Measurements from ENCODE around the gene ZNF280D.
"Not testable (repeated sequence)": the region's sequence is repeated elsewhere in the genome, so short reads cannot be mapped to it uniquely, and the experiment has no call there.

ZNF280D gene

DNA sequence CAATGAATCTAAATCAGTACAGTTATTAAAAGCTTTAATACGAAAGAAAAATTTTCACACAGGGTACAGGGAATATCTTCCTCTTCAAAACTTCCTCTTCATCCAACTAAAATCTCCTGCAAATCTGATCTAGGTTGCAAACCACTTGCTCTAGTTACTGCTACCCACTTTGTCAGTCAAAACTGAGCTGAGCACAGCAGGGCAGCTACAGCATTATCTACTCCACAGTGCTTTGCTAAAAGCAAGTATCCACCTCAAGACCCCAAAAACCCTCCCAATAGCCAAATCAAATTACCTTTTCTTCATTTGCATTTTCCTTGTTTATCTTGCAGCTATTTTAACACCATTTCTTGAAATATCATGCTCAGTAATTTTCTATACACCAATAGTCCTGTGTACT lies 14.7 kb downstream of the ZNF280D start:
- Histone ChIP-seq H3K36me3 (ENCODE audit: control insufficient read depth, insufficient read depth, low read length) (no peaks in the 10 kb centered on the region), H3K27ac (ENCODE audit: insufficient read depth, low read depth, low read length, poor library complexity, severe bottlenecking) (no peak overlapping the region), H3K9me3 (ENCODE audit: control insufficient read depth, low read length) (no peaks in the 10 kb centered on the region), H3K4me3 (ENCODE audit: insufficient read depth, low read depth, low read length) (no peak overlapping the region), H3K27me3 (ENCODE audit: control insufficient read depth, insufficient read depth, low read length, poor library complexity, severe bottlenecking) (no peaks in the 10 kb centered on the region), H3K4me1 (ENCODE audit: control insufficient read depth, insufficient read depth, low read length) (no peaks in the 10 kb centered on the region)
- 91 to 92% methylated on average over 1 of the region's 1 CpG for WGBS, 2 experiments

DNA sequence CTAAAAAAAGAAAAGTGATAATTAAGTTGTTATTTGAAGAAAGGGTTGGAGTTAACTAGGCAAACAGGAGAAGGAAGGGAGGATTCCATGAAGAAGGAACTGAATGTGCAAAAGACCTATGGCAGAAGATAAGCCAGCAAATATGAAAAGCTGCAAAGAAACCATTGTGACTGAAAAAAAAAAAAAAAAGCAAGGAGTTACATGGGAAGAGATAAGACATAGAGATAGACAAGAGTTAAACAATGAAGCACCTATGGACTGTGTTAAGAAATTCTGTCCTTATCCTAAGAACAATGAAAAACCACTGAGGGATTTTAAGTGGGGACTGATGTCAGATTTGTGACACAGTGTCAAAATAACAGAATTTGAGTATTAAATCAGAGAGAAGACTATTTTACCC lies 17.0 kb downstream of the ZNF280D start:
- Histone ChIP-seq H3K9me3 (ENCODE audit: control insufficient read depth, low read length) (no peaks in the 10 kb centered on the region), H3K27ac (ENCODE audit: insufficient read depth, low read depth, low read length, poor library complexity, severe bottlenecking) (no peak overlapping the region), H3K4me1 (ENCODE audit: control insufficient read depth, insufficient read depth, low read length) (no peaks in the 10 kb centered on the region), H3K27me3 (ENCODE audit: control insufficient read depth, insufficient read depth, low read length, poor library complexity, severe bottlenecking) (no peaks in the 10 kb centered on the region), H3K4me3 (ENCODE audit: insufficient read depth, low read depth, low read length) (no peak overlapping the region), H3K36me3 (ENCODE audit: control insufficient read depth, insufficient read depth, low read length) (no peaks in the 10 kb centered on the region)

DNA sequence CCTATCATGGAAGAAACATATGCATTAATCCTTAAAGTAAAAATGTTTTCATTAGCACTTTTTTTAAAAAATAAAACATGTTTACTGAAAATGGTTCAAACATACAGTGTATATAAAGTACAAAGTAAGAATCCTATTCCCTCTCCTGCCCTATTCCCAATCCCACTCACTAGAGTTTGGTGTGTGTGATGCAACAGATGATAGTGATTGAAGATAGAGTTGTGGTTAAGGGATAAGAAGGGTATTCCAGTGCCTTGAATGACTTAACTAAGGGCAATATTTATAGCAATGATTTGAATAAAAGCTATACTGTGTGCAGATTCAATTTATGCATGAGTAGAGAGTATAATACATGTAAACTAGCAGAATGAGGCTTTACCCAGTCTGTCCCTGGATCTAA lies 18.1 kb downstream of the ZNF280D start:
- H3K27ac ChIP-seq (ENCODE audit: insufficient read depth, low read depth, low read length, poor library complexity, severe bottlenecking) = no peak overlapping the region
- no peaks in the 10 kb centered on the region for H3K27me3 ChIP-seq (ENCODE audit: control insufficient read depth, insufficient read depth, low read length, poor library complexity, severe bottlenecking)
- no peaks in the 10 kb centered on the region for H3K4me1 ChIP-seq (ENCODE audit: control insufficient read depth, insufficient read depth, low read length)
- H3K36me3 ChIP-seq (ENCODE audit: control insufficient read depth, insufficient read depth, low read length) = no peaks in the 10 kb centered on the region
- no peak overlapping the region for H3K4me3 ChIP-seq (ENCODE audit: insufficient read depth, low read depth, low read length)
- H3K9me3 ChIP-seq (ENCODE audit: control insufficient read depth, low read length) = no peaks in the 10 kb centered on the region

GRCh38 chr15:56709502-56709901 lies 23.8 kb downstream of the ZNF280D start:
- not testable (repeated sequence) for H3K9me3 ChIP-seq (ENCODE audit: control insufficient read depth, low read length)

DNA sequence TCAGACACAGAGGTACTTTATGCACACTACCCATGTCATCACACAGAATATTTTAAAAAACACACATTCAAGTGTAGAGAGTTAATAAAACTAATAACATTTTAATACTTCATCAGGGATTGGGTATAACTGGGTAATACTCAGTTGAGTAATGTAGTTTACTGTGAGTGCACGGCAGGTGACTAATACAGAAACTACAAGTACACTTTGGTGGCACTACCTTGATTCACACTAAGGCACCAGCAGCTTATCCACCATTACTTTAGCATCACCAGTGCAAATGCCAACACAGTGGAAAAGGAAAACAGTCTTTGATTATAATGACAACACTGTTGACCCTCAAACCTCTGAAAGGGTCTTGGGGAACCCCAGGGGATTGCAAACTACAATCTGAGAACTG lies 33.6 kb downstream of the ZNF280D start:
- Histone ChIP-seq H3K27ac (ENCODE audit: insufficient read depth, low read depth, low read length, poor library complexity, severe bottlenecking) (no peak overlapping the region), H3K9me3 (ENCODE audit: control insufficient read depth, low read length) (no peaks in the 10 kb centered on the region), H3K4me3 (ENCODE audit: insufficient read depth, low read depth, low read length) (no peak overlapping the region), H3K4me1 (ENCODE audit: control insufficient read depth, insufficient read depth, low read length) (no peaks in the 10 kb centered on the region), H3K27me3 (ENCODE audit: control insufficient read depth, insufficient read depth, low read length, poor library complexity, severe bottlenecking) (no peaks in the 10 kb centered on the region), H3K36me3 (ENCODE audit: control insufficient read depth, insufficient read depth, low read length) (no peaks in the 10 kb centered on the region)
- WGBS, 2 experiments = 83 to 100% methylated on average over 1 of the region's 1 CpG

More at GRCh38 chr15:56709502-56709901, 23.8 kb downstream of the ZNF280D start:
- H3K27ac ChIP-seq (ENCODE audit: insufficient read depth, low read depth, low read length, poor library complexity, severe bottlenecking); H3K4me1 ChIP-seq (ENCODE audit: control insufficient read depth, insufficient read depth, low read length); H3K4me3 ChIP-seq (ENCODE audit: insufficient read depth, low read depth, low read length); H3K27me3 ChIP-seq (ENCODE audit: control insufficient read depth, insufficient read depth, low read length, poor library complexity, severe bottlenecking); H3K36me3 ChIP-seq (ENCODE audit: control insufficient read depth, insufficient read depth, low read length): not testable (repeated sequence)
- WGBS, 2 experiments = 78% methylated on average over 5 of the region's 5 CpGs; no CpG with 5 or more reads in 1 of the 2 experiments

DNA sequence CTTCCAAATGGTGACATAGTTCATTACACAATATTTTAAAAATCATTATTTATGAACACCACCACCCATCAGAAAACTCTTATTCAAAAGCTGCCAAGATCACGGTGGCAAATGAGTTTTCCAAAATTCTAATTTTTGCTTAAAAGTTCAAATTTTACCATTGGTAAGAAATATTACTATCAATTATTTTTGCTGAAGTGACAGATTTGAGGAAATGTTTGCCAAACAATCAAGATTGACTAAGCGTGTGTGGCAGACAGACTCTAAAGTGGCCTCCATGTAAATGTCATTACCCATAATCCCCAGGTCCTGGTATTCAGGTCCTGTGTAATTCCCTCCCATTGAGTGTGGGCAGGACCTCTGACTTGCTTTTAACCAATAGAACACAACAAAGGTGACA lies 35.0 kb downstream of the ZNF280D start:
- no peaks in the 10 kb centered on the region for H3K9me3 ChIP-seq (ENCODE audit: control insufficient read depth, low read length)
- no peak overlapping the region for H3K4me3 ChIP-seq (ENCODE audit: insufficient read depth, low read depth, low read length)
- no peaks in the 10 kb centered on the region for H3K36me3 ChIP-seq (ENCODE audit: control insufficient read depth, insufficient read depth, low read length)
- no peaks in the 10 kb centered on the region for H3K4me1 ChIP-seq (ENCODE audit: control insufficient read depth, insufficient read depth, low read length)
- H3K27me3 ChIP-seq (ENCODE audit: control insufficient read depth, insufficient read depth, low read length, poor library complexity, severe bottlenecking) = no peaks in the 10 kb centered on the region
- 97 to 100% methylated on average over 2 of the region's 2 CpGs for WGBS, 2 experiments
- no peak overlapping the region for H3K27ac ChIP-seq (ENCODE audit: insufficient read depth, low read depth, low read length, poor library complexity, severe bottlenecking)

- WGBS, 2 experiments = 87 to 94% methylated on average over 3 of the region's 3 CpGs
- no peaks in the 10 kb centered on the region for H3K27me3 ChIP-seq (ENCODE audit: control insufficient read depth, insufficient read depth, low read length, poor library complexity, severe bottlenecking)
- no peaks in the 10 kb centered on the region for H3K36me3 ChIP-seq (ENCODE audit: control insufficient read depth, insufficient read depth, low read length)
- H3K4me3 ChIP-seq (ENCODE audit: insufficient read depth, low read depth, low read length) = no peak overlapping the region
- H3K4me1 ChIP-seq (ENCODE audit: control insufficient read depth, insufficient read depth, low read length) = no peaks in the 10 kb centered on the region
- H3K27ac ChIP-seq (ENCODE audit: insufficient read depth, low read depth, low read length, poor library complexity, severe bottlenecking) = no peak overlapping the region
- H3K9me3 ChIP-seq (ENCODE audit: control insufficient read depth, low read length) = no peaks in the 10 kb centered on the region
Observed at GRCh38 chr15:56693761-56694160, 39.5 kb downstream of the ZNF280D start.

DNA sequence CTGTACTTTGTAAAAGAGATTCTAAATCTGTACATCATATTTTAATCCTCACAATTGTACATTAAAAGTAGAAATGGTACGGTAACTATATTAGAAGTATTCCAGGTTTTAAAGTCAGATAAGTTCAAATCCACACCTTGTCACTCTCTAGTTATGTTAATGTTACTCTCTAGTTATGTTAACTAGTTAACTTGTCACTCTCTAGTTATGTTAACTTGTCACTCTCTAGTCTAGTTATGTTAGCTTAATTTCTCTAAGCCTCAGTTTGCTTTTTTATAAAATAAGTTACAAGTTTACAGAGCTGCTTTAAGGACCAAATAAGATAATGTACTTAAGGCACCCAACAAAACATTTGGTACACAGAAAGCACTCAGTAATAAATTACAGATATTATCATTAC lies 42.6 kb downstream of the ZNF280D start:
- Histone ChIP-seq H3K27me3 (ENCODE audit: control insufficient read depth, insufficient read depth, low read length, poor library complexity, severe bottlenecking) (no peaks in the 10 kb centered on the region), H3K4me3 (ENCODE audit: insufficient read depth, low read depth, low read length) (no peak overlapping the region), H3K36me3 (ENCODE audit: control insufficient read depth, insufficient read depth, low read length) (no peaks in the 10 kb centered on the region), H3K4me1 (ENCODE audit: control insufficient read depth, insufficient read depth, low read length) (no peaks in the 10 kb centered on the region), H3K9me3 (ENCODE audit: control insufficient read depth, low read length) (no peaks in the 10 kb centered on the region), H3K27ac (ENCODE audit: insufficient read depth, low read depth, low read length, poor library complexity, severe bottlenecking) (no peak overlapping the region)
- WGBS, 2 experiments = no CpG with 5 or more reads among the region's 1 CpG

GRCh38 chr15:56683908-56684307 lies 49.4 kb downstream of the ZNF280D start:
- no peaks in the 10 kb centered on the region for H3K36me3 ChIP-seq (ENCODE audit: control insufficient read depth, insufficient read depth, low read length)
- no peaks in the 10 kb centered on the region for H3K9me3 ChIP-seq (ENCODE audit: control insufficient read depth, low read length)
- no peaks in the 10 kb centered on the region for H3K4me1 ChIP-seq (ENCODE audit: control insufficient read depth, insufficient read depth, low read length)
- no peak overlapping the region for H3K27ac ChIP-seq (ENCODE audit: insufficient read depth, low read depth, low read length, poor library complexity, severe bottlenecking)
- WGBS, 2 experiments = 90 to 95% methylated on average over 1 of the region's 1 CpG
- no peak overlapping the region for H3K4me3 ChIP-seq (ENCODE audit: insufficient read depth, low read depth, low read length)
- no peaks in the 10 kb centered on the region for H3K27me3 ChIP-seq (ENCODE audit: control insufficient read depth, insufficient read depth, low read length, poor library complexity, severe bottlenecking)

GRCh38 chr15:56681113-56681512 lies 52.2 kb downstream of the ZNF280D start:
- Histone ChIP-seq H3K36me3 (ENCODE audit: control insufficient read depth, insufficient read depth, low read length) (no peaks in the 10 kb centered on the region), H3K4me1 (ENCODE audit: control insufficient read depth, insufficient read depth, low read length) (no peaks in the 10 kb centered on the region), H3K27ac (ENCODE audit: insufficient read depth, low read depth, low read length, poor library complexity, severe bottlenecking) (no peak overlapping the region), H3K27me3 (ENCODE audit: control insufficient read depth, insufficient read depth, low read length, poor library complexity, severe bottlenecking) (no peaks in the 10 kb centered on the region), H3K9me3 (ENCODE audit: control insufficient read depth, low read length) (no peaks in the 10 kb centered on the region), H3K4me3 (ENCODE audit: insufficient read depth, low read depth, low read length) (no peak overlapping the region)

DNA sequence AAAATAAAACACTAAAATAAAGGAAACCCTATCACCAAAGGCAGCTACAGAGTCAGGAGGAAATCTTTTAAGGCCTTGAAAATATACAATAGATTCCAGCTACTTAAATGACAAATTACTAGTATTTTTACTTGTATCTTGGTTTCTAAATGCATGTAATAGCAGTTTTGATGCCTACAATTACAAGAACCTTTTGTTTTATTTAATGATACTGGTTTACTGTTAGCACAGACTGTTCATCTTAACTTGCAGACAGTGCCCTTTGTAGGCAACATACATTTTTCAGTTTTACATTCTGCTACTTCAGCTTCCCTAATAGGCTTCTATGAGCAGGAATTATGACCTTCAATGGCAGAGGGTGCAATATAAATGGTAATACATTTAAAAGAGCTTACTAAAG lies 54.1 kb downstream of the ZNF280D start:
- Histone ChIP-seq H3K9me3 (ENCODE audit: control insufficient read depth, low read length) (no peaks in the 10 kb centered on the region), H3K27me3 (ENCODE audit: control insufficient read depth, insufficient read depth, low read length, poor library complexity, severe bottlenecking) (no peaks in the 10 kb centered on the region), H3K27ac (ENCODE audit: insufficient read depth, low read depth, low read length, poor library complexity, severe bottlenecking) (no peak overlapping the region), H3K36me3 (ENCODE audit: control insufficient read depth, insufficient read depth, low read length) (no peaks in the 10 kb centered on the region), H3K4me3 (ENCODE audit: insufficient read depth, low read depth, low read length) (no peak overlapping the region), H3K4me1 (ENCODE audit: control insufficient read depth, insufficient read depth, low read length) (no peaks in the 10 kb centered on the region)
